A673 (cell line): ENCODE results near the gene MEOX2.

Source experiments
- EZH2 ChIP-seq: fragments of 200-600 bp; sonication (generic); IDR thresholded peaks from 2 replicates; pipeline ENCODE4 v1.6.1; 2017; ENCODE audit warnings: borderline replicate concordance, low read depth, mild to moderate bottlenecking, mixed read lengths, antibody characterized with exemption, low read length; ENCODE audit not compliant: poor library complexity, severe bottlenecking
- TF ChIP-seq, protein P1 (sequence below): fragments of 300-800, 200-600 bp; sonication (generic); conservative IDR thresholded peaks from 2 replicates; pipeline ENCODE4 v1.5.1; 2017; ENCODE audit warnings: low read depth, mild to moderate bottlenecking, antibody characterized with exemption, low read length, moderate library complexity, mixed read lengths

DNA sequence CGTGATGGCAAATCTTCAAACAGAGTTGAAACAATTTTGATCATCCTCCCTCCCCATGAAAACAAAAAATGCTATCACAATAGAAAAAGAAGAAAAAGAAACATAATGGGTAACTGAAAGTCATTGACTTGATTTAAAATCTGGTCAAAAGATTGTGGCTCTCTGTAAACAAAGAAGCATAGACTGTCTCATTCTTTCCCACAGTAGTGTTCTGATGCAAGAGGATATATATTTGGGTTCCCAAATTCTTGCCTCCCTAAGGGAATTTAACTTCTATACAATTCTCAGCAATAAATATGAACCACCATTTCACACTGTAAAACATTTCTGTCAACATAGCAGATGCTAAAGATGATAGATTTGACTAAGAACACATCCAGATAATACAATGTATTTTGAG, 32.8 kb upstream of the MEOX2 start:
- TF ChIP-seq, protein P1, sequence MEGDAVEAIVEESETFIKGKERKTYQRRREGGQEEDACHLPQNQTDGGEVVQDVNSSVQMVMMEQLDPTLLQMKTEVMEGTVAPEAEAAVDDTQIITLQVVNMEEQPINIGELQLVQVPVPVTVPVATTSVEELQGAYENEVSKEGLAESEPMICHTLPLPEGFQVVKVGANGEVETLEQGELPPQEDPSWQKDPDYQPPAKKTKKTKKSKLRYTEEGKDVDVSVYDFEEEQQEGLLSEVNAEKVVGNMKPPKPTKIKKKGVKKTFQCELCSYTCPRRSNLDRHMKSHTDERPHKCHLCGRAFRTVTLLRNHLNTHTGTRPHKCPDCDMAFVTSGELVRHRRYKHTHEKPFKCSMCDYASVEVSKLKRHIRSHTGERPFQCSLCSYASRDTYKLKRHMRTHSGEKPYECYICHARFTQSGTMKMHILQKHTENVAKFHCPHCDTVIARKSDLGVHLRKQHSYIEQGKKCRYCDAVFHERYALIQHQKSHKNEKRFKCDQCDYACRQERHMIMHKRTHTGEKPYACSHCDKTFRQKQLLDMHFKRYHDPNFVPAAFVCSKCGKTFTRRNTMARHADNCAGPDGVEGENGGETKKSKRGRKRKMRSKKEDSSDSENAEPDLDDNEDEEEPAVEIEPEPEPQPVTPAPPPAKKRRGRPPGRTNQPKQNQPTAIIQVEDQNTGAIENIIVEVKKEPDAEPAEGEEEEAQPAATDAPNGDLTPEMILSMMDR: no peak
- TF ChIP-seq EZH2: no peak
